MV-4-11 (cell line): ENCODE measurements around the gene VCPKMT.
A peak's percentile ranks its signal among the peaks of the same experiment; 100 is the strongest.
"Not testable (repeated sequence)": the region's sequence is repeated elsewhere in the genome, so short reads cannot be mapped to it uniquely, and the experiment has no call there.

Source experiments
- DNase-seq: peaks from one replicate; lab custom pipeline; 2025; lab: John Stamatoyannopoulos, UW

The VCPKMT gene

DNA sequence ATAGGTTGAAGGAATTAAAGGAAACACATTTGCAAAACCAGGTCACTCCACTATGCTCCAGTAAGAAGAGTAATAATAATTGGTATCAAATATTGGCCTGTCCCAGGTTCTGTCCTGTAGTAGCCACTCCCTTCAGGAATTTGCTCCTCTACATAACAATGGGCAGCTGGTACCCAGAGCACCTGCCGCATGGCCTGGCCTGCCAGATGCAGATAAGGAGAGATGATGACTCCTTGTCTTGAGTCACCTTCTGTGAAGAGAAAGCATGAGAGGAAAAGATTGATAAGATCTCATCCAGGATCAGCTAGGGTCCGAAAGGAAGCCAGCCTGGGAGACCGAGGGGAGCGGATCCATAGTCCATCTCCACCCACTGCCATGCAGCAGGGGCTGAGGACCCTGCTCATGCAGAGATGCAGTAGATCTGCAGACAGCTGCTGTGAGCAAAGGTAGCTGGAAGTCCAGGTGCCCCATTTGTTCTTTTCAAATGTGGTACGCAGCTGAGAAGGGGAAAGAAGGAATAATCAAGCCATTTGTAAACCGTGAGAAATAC lies 24.3 kb downstream of the VCPKMT start:
- no peak for DNase-seq

GRCh38 chr14:50091240-50091913 lies 25.0 kb downstream of the VCPKMT start:
- no peak for DNase-seq

DNA sequence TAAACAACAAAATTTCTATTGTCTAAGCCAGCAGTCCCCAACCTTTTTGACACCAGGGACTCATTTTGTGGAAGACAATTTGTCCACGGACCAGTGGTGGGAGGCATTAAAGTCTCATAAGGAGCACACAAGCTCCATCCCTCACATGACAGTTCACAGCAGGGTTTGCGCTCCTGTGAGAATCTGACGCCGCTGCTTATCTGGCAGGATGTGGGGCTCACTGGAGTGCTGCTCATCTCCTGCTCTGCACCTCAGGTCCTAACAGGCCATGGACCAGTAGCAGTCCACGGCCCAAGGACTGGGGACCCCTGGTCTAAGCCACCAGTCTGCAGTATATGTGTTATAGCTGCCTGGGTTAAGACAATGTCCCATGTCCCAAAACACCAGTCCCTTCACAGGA lies 27.2 kb downstream of the VCPKMT start:
- no peak for DNase-seq

DNA sequence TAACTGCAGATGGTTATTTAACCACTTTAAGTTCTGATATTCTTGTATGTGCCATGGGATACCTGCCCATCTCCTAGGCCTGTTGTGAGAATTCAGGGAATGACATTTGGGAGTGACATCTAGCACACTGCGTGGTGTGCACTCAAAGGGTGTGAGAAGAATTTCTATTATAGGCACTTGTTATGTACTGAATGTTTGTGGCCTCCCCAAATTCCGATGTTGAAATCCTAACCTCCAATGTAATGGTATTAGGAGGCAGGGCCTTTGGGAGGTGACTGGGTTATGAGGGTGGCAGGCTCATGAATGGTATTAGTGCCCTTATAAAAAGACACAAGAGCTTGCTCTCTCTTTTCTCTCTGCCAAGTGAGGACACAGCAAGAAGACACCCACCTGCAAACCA lies 27.6 kb downstream of the VCPKMT start:
- no peak for DNase-seq

DNA sequence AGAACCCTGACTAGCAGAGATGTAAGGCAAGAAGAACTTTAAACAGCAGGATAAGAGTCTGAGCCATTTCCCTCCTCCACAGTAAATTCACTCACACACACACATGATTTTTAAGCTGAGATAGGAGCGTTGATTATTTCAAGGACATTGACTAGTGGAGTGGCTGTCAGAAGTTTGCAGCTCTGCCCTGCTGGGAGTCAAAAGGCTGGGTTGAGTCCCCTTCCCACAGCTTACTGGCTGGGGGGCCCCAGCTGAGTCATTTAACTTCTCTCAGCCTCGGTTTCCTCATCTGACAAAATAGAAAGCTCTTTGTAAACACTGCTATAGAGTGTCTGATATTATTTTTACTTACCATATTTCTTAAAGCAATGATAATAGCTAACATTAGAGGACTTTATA lies 28.3 kb downstream of the VCPKMT start:
- DNase-seq: no peak

GRCh38 chr14:50087341-50088116 lies 28.8 kb downstream of the VCPKMT start:
- peak; percentile 63 for DNase-seq

- no peak for DNase-seq
These were observed 30.1 kb downstream of the VCPKMT start for GRCh38 chr14:50086321-50086711.

DNA sequence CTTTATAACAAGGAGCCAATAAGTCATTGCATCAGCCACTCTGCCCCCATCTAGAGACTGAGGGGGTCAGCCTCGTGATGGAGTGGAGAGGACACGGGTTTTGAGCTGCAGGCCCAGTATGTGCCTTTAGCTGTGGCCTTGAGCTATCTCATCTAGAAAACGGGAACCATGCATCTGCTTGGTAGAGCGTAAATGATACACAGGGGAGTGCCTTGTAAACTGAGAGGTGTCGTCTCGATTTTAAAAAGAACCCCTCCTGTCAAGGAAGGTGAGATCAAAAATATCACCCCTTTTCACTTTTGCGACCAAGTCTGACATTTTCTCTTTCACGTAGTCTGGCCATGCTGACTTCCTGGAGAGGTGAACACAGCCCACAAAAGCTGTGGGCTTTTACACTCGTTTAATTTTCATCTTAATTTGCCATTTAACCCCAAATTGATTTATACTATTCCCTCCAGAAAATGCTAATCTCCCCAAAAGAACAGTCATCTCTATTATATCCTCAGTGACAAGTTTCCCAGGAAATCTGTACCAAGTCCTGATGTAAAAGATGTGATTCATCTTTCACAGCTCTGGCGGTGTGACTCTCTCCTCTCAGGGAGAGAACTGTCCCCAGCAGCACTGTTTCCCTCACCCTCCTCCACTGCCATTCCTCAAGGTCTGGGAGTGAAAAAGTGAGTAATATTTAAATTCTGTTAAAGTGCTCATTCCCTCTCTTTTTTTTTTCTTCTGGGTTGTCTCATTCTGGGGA lies 30.6 kb downstream of the VCPKMT start:
- DNase-seq: no peak

DNA sequence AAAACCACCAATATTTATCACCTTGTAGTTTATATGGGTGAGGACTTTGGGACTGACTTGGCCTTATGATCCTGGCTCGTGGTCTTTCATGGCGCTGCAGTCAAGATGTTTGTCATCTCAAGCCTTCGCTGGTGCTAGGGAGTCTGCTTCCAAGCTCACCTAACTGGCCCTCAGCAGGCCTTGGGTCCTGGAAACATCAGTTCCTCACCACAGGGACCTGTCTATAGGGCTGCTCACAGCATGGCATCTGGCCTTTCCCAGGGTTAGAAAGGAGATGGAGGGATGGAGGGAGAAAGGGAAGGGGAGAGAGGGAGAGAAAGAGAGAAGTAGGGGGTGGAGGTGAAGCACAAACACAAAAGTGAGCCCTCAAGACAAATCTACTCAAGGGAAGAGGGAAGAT lies 31.7 kb downstream of the VCPKMT start:
- DNase-seq: no peak

- peak; percentile 49 for DNase-seq
These were observed 32.7 kb downstream of the VCPKMT start for GRCh38 chr14:50083467-50084337.

- peak; percentile 83 for DNase-seq
These were observed 33.4 kb downstream of the VCPKMT start for GRCh38 chr14:50082784-50083466.

GRCh38 chr14:50082308-50082742 lies 34.0 kb downstream of the VCPKMT start:
- DNase-seq: no peak

GRCh38 chr14:50079103-50079502 lies 37.3 kb downstream of the VCPKMT start:
- not testable (repeated sequence) for DNase-seq

DNA sequence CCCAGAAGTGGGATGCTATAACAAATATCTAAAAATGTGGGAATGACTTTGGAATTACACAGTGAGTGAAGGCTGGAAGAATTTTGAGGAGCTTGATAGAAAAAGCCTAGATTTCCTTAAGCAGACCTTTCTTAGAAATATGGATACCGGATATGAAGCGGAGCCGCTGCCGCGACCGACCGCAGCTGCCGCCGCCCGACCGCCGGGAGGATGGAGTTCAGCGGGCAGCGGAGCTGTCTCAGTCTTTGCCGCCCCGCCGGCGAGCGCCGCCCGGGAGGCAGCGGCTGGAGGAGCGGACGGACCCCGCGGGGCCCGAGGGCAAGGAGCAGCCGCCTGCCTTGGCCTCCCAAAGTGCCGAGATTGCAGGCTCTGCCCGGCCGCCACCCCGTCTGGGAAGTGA lies 42.7 kb downstream of the VCPKMT start:
- not testable (repeated sequence) for DNase-seq

DNA sequence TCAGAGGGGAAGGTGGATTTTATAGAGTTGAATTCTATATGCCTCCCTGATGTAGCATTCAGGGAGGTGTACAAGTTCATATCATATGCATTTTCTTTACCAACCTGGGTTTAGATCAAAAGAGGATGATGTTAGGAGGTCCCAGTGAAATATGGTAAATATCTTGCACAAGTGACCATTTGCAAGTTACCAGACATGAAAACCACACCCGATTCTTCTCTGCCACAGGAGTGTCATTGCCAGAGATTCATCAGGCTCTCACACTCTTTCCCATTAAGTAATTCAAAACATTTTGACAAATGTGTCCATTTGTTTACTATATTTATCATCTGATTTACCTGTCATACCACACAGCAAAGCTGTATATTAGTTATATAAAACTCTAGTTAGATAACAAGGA lies 44.0 kb downstream of the VCPKMT start:
- DNase-seq: no peak

DNA sequence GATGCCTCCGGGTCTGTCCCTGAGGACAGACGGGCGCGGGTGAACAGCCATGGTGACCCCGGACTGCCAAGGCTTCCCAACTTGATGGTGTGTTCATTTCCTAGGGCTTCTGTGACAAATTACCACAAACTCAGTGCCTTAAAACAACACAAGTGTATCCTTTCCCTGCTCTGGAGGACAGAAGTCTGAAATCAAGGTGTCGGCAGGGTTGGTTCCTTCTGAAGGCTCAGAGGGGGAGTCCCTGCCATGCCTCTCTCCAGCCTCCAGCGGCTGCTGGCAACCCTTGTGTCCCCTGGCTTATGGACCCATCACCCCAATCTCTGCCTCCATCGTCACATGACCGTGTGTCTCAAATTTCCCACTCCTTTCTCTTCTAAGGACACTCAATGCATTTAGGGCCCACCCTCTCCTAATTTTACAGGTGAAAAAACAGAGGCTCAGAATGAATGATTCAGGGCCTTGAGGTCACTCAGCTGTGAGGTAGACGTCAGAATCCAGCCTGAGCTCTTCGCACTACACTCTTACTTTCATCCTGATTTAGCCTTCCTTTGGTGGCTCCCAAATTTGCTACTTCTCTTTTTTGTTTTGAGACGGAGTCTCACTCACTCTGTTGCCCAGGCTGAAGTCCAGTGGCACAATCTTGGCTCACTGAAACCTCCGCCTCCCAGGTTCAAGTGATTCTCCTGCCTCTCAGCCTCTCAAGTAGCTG lies 45.4 kb downstream of the VCPKMT start:
- DNase-seq: peak; percentile 52

GRCh38 chr14:50070230-50070629 lies 46.1 kb downstream of the VCPKMT start:
- no peak for DNase-seq

DNA sequence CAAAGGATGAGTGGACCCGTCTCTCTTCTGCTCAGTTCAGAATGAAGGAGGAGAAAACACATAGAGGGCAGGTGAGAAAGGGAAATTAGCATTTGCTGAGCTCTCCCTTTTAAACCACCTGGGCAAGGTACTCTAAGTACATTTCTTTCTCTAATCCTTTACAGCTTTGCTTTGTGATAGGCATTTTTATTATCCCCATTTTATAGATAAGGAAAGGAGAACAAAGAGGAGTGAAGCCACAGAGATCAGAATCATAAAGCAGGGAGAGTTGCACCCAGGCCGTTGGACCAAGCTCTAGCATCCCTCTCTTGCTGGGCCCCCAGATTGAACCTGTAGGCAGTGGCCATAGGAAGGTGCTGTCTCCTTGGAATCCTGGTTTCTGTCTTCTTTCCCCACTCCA lies 47.0 kb downstream of the VCPKMT start:
- no peak for DNase-seq

GRCh38 chr14:50068496-50068895 lies 47.9 kb downstream of the VCPKMT start:
- DNase-seq: no peak
